ACC112 (cell line): ENCODE measurements around the gene AAK1.

ENCODE experiments used
- H2AFZ ChIP-seq: fragments of 200-600 bp; sonication (generic); one replicate; pipeline ENCODE4 v1.6.0; 2017; ENCODE audit warnings: antibody characterized with exemption, low read length; ENCODE audit not compliant: unreplicated experiment
- H3K27ac ChIP-seq: fragments of 200-600 bp; sonication (generic); 2 replicates; pipeline ENCODE4 v1.5.1; 2014; ENCODE audit warnings: low read depth, mild to moderate bottlenecking, antibody characterized with exemption, low read length, moderate library complexity
- H3K27me3 ChIP-seq: fragments of 200-600 bp; sonication (generic); 2 replicates; pipeline ENCODE4 v1.6.1; 2014; ENCODE audit warnings: mild to moderate bottlenecking, antibody characterized with exemption, low read length, moderate library complexity, mixed read lengths; ENCODE audit not compliant: insufficient read depth
- H3K36me3 ChIP-seq: fragments of 200-600 bp; sonication (generic); 2 replicates; pipeline ENCODE4 v1.6.1; 2016; ENCODE audit warnings: mild to moderate bottlenecking, antibody characterized with exemption, low read length, moderate library complexity, mixed read lengths; ENCODE audit not compliant: insufficient read depth
- H3K4me1 ChIP-seq: fragments of 200-600 bp; sonication (generic); one replicate; pipeline ENCODE4 v1.6.1; 2016; ENCODE audit warnings: low read length, mixed read lengths; ENCODE audit not compliant: insufficient read depth, unreplicated experiment, control insufficient read depth
- H3K4me3 ChIP-seq: fragments of 200-600 bp; sonication (generic); 2 replicates; pipeline ENCODE4 v1.5.1; 2014; ENCODE audit warnings: mild to moderate bottlenecking, low read depth, low read length
- H3K79me2 ChIP-seq: fragments of 200-600 bp; sonication (generic); one replicate; pipeline ENCODE4 v1.6.0; 2016; ENCODE audit warnings: low read length; ENCODE audit not compliant: control insufficient read depth, unreplicated experiment, insufficient read depth

AAK1 gene

GRCh38 chr2:69588403-69588802, 55.1 kb downstream of the AAK1 start:
- Histone ChIP-seq H3K4me3 (no peak overlapping the region), H3K27ac (no peak overlapping the region), H3K4me1 (peaks cover 15% of the 10 kb centered on the region), H3K79me2 (peaks cover 64% of the 10 kb centered on the region), H3K27me3 (no peaks in the 10 kb centered on the region), H3K36me3 (no peaks in the 10 kb centered on the region), H2AFZ (no peak overlapping the region)

- H3K36me3 ChIP-seq, result no peaks in the 10 kb centered on the region
- H3K27ac ChIP-seq, result no peak overlapping the region
- H2AFZ ChIP-seq, result no peak overlapping the region
- H3K4me1 ChIP-seq, result peaks cover 31% of the 10 kb centered on the region
- no peaks in the 10 kb centered on the region for H3K27me3 ChIP-seq
- H3K4me3 ChIP-seq, result no peak overlapping the region
- H3K79me2 ChIP-seq, result peaks cover 64% of the 10 kb centered on the region
Observed at GRCh38 chr2:69585855-69586555, 57.5 kb downstream of the AAK1 start.

GRCh38 chr2:69584127-69584889, 59.2 kb downstream of the AAK1 start:
- Histone ChIP-seq H2AFZ (no peak overlapping the region), H3K79me2 (peaks cover 71% of the 10 kb centered on the region), H3K4me1 (peaks cover 18% of the 10 kb centered on the region), H3K36me3 (no peaks in the 10 kb centered on the region), H3K4me3 (no peak overlapping the region), H3K27me3 (no peaks in the 10 kb centered on the region), H3K27ac (no peak overlapping the region)

GRCh38 chr2:69583321-69583833, 60.2 kb downstream of the AAK1 start:
- Histone ChIP-seq H3K27ac (no peak overlapping the region), H3K4me3 (no peak overlapping the region), H3K27me3 (no peaks in the 10 kb centered on the region), H3K79me2 (peaks cover 69% of the 10 kb centered on the region), H3K4me1 (peaks cover 18% of the 10 kb centered on the region), H2AFZ (no peak overlapping the region), H3K36me3 (no peaks in the 10 kb centered on the region)

- H3K4me1 ChIP-seq, result peaks cover 18% of the 10 kb centered on the region
Observed at GRCh38 chr2:69582582-69583176, 60.9 kb downstream of the AAK1 start.

GRCh38 chr2:69581774-69582581, 61.6 kb downstream of the AAK1 start:
- H3K27ac ChIP-seq, result no peak overlapping the region
- H3K79me2 ChIP-seq, result peaks cover 71% of the 10 kb centered on the region
- H3K4me1 ChIP-seq, result peaks cover 18% of the 10 kb centered on the region
- H3K36me3 ChIP-seq, result no peaks in the 10 kb centered on the region
- no peak overlapping the region for H3K4me3 ChIP-seq
- no peak overlapping the region for H2AFZ ChIP-seq
- no peaks in the 10 kb centered on the region for H3K27me3 ChIP-seq

More at GRCh38 chr2:69582582-69583176, 60.9 kb downstream of the AAK1 start:
- Histone ChIP-seq H3K4me3 (no peak overlapping the region; the same call in 1 of the 2 replicates), H2AFZ (no peak overlapping the region), H3K79me2 (peaks cover 66% of the 10 kb centered on the region), H3K27ac (no peak overlapping the region), H3K36me3 (no peaks in the 10 kb centered on the region), H3K27me3 (no peaks in the 10 kb centered on the region)

GRCh38 chr2:69580486-69580885, 63.1 kb downstream of the AAK1 start:
- Histone ChIP-seq H3K4me3 (no peak overlapping the region), H3K36me3 (no peaks in the 10 kb centered on the region), H3K79me2 (peaks cover 75% of the 10 kb centered on the region), H3K4me1 (peaks cover 18% of the 10 kb centered on the region), H3K27me3 (no peaks in the 10 kb centered on the region), H2AFZ (no peak overlapping the region), H3K27ac (no peak overlapping the region)

- peaks cover 70% of the 10 kb centered on the region for H3K79me2 ChIP-seq
- H3K4me3 ChIP-seq, result no peak overlapping the region
Observed at GRCh38 chr2:69579536-69579935, 64.0 kb downstream of the AAK1 start.

GRCh38 chr2:69578198-69578540, 65.4 kb downstream of the AAK1 start:
- Histone ChIP-seq H3K36me3 (no peaks in the 10 kb centered on the region), H3K4me1 (peaks cover 17% of the 10 kb centered on the region), H3K79me2 (peaks cover 61% of the 10 kb centered on the region), H3K4me3 (no peak overlapping the region), H3K27ac (no peak overlapping the region), H2AFZ (no peak overlapping the region), H3K27me3 (no peaks in the 10 kb centered on the region)

More at GRCh38 chr2:69579536-69579935, 64.0 kb downstream of the AAK1 start:
- no peak overlapping the region for H3K27ac ChIP-seq
- H3K27me3 ChIP-seq, result no peaks in the 10 kb centered on the region
- H3K4me1 ChIP-seq, result peaks cover 18% of the 10 kb centered on the region
- H3K36me3 ChIP-seq, result no peaks in the 10 kb centered on the region
- H2AFZ ChIP-seq, result no peak overlapping the region
